Measurements from ENCODE around the gene CPTP. TPM values are rescaled to one million over a fixed set of nuclear protein-coding genes. Genes with fewer than 3 reads are reported as not detected.

CPTP gene
- polyA plus RNA-seq, 3 donors, result 6.4 to 7.7 (median 7.4) TPM

- H3K79me2 ChIP-seq (ENCODE audit: insufficient read depth, low read length), result peaks cover 20% of the 10 kb centered on the region
- H3K4me3 ChIP-seq (replicated peaks in 1 of 3; ENCODE audit: low read depth in 2 of 3, low read length in 3 of 3), result no peak overlapping the region
- 90% methylated on average over 15 of the region's 18 CpGs for WGBS (ENCODE audit: insufficient coverage)
- no peak overlapping the region for H3K9ac ChIP-seq (ENCODE audit: insufficient read depth, low read length, poor library complexity, severe bottlenecking)
- peaks cover 38% of the 10 kb centered on the region for H4K20me1 ChIP-seq (ENCODE audit: insufficient read depth, low read length)
- no peaks in the 10 kb centered on the region for H3K9me3 ChIP-seq (replicated peaks in 1 of 2; ENCODE audit: control insufficient read depth in 1 of 2, insufficient read depth in 1 of 2, low read length in 2 of 2)
- H3K27ac ChIP-seq (ENCODE audit: low read depth in 1 of 2, low read length in 2 of 2), result no peak overlapping the region
- Mint-ChIP-seq H3K9me3 (peaks cover 0 to 1% (median 0%) of the 10 kb centered on the region in 7 donors), H3K27me3 (ENCODE audit: low read depth in 3 of 3) (peaks cover 2 to 6% (median 4%) of the 10 kb centered on the region in 3 donors), H3K36me3 (peaks cover 21 to 40% of the 10 kb centered on the region in 2 donors), H3K4me1 (peaks cover 9% of the 10 kb centered on the region), H3K4me3 (no peak overlapping the region), H3K27ac (peak overlapping the region in 1 of 7 donors; percentile 75)
- intact Hi-C loops (cut with micrococcal nuclease), result no loop called here
- DNase-seq, result no peak
- peaks cover 2 to 6% of the 10 kb centered on the region in 2 donors for H3K4me1 ChIP-seq (ENCODE audit: control insufficient read depth in 1 of 2, insufficient read depth in 2 of 2, low read length in 2 of 2)
- H3K36me3 ChIP-seq (replicated peaks in 1 of 2; ENCODE audit: control insufficient read depth in 1 of 2, insufficient read depth in 2 of 2, low read length in 2 of 2), result peaks cover 4 to 29% of the 10 kb centered on the region in 2 donors
- no peak overlapping the region for H3K4me2 ChIP-seq (replicated peaks; ENCODE audit: extremely low read depth, low read length, poor library complexity, severe bottlenecking)
- TF ChIP-seq, protein P1, sequence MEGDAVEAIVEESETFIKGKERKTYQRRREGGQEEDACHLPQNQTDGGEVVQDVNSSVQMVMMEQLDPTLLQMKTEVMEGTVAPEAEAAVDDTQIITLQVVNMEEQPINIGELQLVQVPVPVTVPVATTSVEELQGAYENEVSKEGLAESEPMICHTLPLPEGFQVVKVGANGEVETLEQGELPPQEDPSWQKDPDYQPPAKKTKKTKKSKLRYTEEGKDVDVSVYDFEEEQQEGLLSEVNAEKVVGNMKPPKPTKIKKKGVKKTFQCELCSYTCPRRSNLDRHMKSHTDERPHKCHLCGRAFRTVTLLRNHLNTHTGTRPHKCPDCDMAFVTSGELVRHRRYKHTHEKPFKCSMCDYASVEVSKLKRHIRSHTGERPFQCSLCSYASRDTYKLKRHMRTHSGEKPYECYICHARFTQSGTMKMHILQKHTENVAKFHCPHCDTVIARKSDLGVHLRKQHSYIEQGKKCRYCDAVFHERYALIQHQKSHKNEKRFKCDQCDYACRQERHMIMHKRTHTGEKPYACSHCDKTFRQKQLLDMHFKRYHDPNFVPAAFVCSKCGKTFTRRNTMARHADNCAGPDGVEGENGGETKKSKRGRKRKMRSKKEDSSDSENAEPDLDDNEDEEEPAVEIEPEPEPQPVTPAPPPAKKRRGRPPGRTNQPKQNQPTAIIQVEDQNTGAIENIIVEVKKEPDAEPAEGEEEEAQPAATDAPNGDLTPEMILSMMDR (IDR thresholded peaks at IDR 0.05), result no peak
- H2AFZ ChIP-seq (ENCODE audit: insufficient read depth, low read depth, low read length, poor library complexity, severe bottlenecking), result no peak overlapping the region
- no peaks in the 10 kb centered on the region for H3K27me3 ChIP-seq (ENCODE audit: control insufficient read depth in 2 of 2, insufficient read depth in 2 of 2, low read length in 2 of 2)
Measured at GRCh38 chr1:1342584-1343115, 18.0 kb downstream of the CPTP start.

DNA sequence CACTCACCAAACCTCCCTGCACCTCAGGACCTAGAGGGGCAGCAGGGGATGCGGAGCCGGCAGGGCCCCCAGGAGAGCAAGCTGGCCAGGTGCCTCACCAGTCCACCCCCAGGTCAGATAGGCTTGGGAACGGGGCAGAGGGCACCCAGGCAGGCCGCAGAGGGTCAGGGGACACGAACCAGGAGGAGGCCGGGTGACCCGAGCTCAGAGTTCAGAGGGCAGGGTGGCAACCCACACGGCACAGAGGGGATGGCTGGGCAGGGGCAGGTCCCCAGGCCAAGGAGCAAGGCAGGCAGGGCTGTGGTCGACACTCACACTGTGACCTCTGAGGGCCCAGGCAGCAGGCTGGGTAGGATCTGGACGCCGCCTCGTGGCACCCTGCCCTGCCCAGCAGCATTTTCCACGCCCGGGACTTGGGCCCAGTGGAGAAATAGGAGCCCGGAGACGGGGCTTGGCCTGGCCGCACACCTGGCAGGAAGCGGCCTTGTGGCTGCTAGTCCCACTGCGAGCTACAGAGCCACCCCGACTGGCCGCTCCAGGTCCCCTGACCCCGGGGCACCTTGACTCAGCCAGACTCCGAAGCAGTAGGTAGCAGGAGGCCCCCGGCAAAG, 19.3 kb downstream of the CPTP start:
- peaks cover 16 to 29% of the 10 kb centered on the region in 2 donors for H3K36me3 Mint-ChIP-seq
- H3K27me3 Mint-ChIP-seq (ENCODE audit: low read depth in 3 of 3), result peaks cover 2 to 11% (median 6%) of the 10 kb centered on the region in 3 donors
- Histone ChIP-seq H3K4me1 (ENCODE audit: control insufficient read depth in 1 of 2, insufficient read depth in 2 of 2, low read length in 2 of 2) (peaks cover 11 to 17% of the 10 kb centered on the region in 2 donors), H3K36me3 (replicated peaks in 1 of 2; ENCODE audit: control insufficient read depth in 1 of 2, insufficient read depth in 2 of 2, low read length in 2 of 2) (peaks cover 2 to 21% of the 10 kb centered on the region in 2 donors), H3K4me3 (replicated peaks in 1 of 3; ENCODE audit: low read depth in 2 of 3, low read length in 3 of 3) (no peak overlapping the region), H3K9ac (ENCODE audit: insufficient read depth, low read length, poor library complexity, severe bottlenecking) (no peak overlapping the region), H3K79me2 (ENCODE audit: insufficient read depth, low read length) (peaks cover 28% of the 10 kb centered on the region), H4K20me1 (ENCODE audit: insufficient read depth, low read length) (peaks cover 44% of the 10 kb centered on the region), H3K9me3 (replicated peaks in 1 of 2; ENCODE audit: control insufficient read depth in 1 of 2, insufficient read depth in 1 of 2, low read length in 2 of 2) (no peaks in the 10 kb centered on the region), H2AFZ (ENCODE audit: insufficient read depth, low read depth, low read length, poor library complexity, severe bottlenecking) (no peak overlapping the region), H3K4me2 (replicated peaks; ENCODE audit: extremely low read depth, low read length, poor library complexity, severe bottlenecking) (no peak overlapping the region), H3K27me3 (ENCODE audit: control insufficient read depth in 2 of 2, insufficient read depth in 2 of 2, low read length in 2 of 2) (no peaks in the 10 kb centered on the region), H3K27ac (ENCODE audit: low read depth in 1 of 2, low read length in 2 of 2) (no peak overlapping the region)
- WGBS (ENCODE audit: insufficient coverage), result 92% methylated on average over 24 of the region's 24 CpGs
- DNase-seq, result no peak
- peak overlapping the region in 1 of 7 donors; percentile 40 for H3K27ac Mint-ChIP-seq
- intact Hi-C loops (cut with micrococcal nuclease), result no loop called here
- H3K4me3 Mint-ChIP-seq, result no peak overlapping the region
- TF ChIP-seq, protein P1 (IDR thresholded peaks at IDR 0.05), result no peak
- peaks cover 0 to 1% (median 0%) of the 10 kb centered on the region in 7 donors for H3K9me3 Mint-ChIP-seq
- peaks cover 16% of the 10 kb centered on the region for H3K4me1 Mint-ChIP-seq
